ENCODE data around the gene GSTT2.
A peak's percentile ranks its signal among the peaks of the same experiment; 100 is the strongest.
"Not testable (repeated sequence)": the region's sequence is repeated elsewhere in the genome, so short reads cannot be mapped to it uniquely, and the experiment has no call there.

Gene GSTT2

GRCh38 chr22:23979557-23980240 lies at the start of gene GSTT2:
TSS of gene GSTT2 (plus strand) at chr22:23980134.
- DNase-seq, result not testable (repeated sequence)

- DNase-seq, result no peak
Observed at GRCh38 chr22:23938328-23939016, 41.5 kb upstream of the GSTT2 start.

DNA sequence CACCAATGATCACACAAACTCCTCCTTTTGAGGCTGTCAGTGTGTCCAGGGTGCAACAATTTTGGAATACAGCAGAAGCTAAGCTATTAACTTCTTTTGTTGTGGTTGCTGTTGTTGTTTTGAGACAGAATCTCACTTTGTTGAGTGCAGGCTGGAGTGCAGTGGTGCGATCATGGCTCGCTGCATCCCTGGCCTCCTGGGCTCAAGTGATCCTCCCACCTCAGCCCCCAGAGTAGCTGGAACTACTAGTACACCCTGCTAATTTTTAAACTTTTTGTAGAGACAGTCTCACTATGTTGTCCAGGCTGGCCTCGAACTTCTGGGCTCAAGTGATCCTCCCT lies 40.9 kb upstream of the GSTT2 start:
- DNase-seq, result no peak

DNA sequence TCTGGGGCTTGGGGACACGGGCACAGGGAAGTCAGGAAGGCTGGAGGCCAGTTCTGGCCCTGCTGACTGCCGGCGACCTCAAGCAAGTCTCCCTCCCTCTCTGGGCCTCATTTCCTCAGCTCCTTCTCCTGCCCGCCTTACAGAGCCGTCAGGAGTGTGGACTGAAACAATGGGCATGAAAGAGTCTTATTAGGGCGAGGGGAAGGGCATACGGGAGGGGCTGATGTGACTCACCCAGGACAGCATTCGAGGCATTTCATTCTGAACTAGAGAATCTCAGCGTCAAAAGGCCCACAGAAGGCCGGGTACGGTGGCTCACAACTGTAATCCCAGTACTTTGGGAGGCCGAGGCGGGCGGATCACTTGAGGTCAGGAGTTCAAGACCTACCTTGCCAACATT lies 39.8 kb upstream of the GSTT2 start:
- not testable (repeated sequence) for DNase-seq

DNA sequence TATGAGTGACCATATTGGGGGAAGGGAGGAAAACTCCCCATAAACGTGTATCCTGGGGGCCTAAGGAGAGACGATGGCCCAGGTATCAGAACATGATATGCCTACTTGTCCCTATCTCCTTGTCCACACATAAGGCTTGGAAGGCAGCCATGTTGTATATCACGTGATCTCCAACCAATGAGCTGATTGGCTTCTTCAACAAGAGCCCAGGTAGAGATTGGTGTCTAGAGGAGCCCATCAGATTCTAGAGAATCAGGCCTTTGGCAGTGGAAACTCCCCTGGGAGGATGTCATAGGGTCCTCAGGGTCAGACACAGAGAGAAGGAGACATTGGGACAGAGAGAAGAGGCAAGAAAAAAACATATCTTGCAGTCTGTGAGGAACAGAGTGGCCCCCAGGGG lies 32.5 kb upstream of the GSTT2 start:
- DNase-seq, result not testable (repeated sequence)

GRCh38 chr22:23949764-23950163 lies 30.2 kb upstream of the GSTT2 start:
- DNase-seq, result not testable (repeated sequence)

- not testable (repeated sequence) for DNase-seq
Observed at GRCh38 chr22:23951383-23951782, 28.6 kb upstream of the GSTT2 start.

GRCh38 chr22:23952794-23953405 lies 27.0 kb upstream of the GSTT2 start:
- not testable (repeated sequence) for DNase-seq

GRCh38 chr22:23953485-23953884 lies 26.4 kb upstream of the GSTT2 start:
- DNase-seq, result not testable (repeated sequence)

DNA sequence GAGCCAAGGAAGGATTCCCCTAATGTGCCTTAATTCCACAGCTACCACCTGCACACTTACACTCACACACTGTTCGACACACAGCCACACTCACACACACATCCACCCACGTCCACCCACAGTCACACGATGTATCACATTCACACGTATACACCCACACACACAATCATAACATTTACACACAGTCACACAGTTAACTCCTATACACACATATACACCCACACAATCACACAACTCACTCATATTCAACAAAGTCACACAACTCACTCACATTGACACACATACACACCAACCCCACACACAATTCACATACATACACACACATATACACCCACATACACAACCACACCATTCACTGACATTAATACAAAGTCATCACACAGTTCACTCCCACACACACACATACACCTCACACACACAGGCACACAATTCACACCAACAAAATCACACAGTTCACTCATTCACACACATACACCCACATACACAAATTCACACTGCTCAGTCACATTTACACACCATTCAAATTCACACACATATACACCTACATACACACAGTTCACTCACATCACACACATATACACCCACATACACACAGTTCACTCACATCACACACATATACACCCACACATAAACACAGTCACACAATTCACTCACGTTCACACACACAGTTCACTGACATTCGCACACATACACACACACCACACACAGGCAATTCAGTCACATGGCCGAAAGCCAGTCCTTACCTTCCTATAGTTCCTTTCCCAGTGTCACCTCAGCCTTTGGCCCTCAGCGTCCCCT lies 25.5 kb upstream of the GSTT2 start:
- DNase-seq, result not testable (repeated sequence)

DNA sequence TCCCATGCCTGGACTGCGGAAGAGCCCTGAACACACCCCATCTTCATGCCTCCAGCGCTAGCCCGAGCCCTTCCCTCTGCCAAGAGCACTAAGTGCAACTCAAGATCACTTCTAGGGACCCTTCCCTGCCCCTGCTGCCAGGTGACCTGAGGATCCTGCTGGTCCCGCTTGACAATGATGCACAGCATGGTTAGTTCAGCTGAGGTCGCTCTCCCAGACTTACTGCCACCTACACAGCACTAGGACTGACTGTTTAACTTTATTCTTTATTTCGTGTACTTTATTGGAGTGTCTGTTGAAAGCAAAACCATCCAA lies 25.0 kb upstream of the GSTT2 start:
- not testable (repeated sequence) for DNase-seq

GRCh38 chr22:23955886-23956285 lies 24.0 kb upstream of the GSTT2 start:
- DNase-seq, result not testable (repeated sequence)

- peak; percentile 86 for DNase-seq
Observed at GRCh38 chr22:23956301-23956900, 23.5 kb upstream of the GSTT2 start.

GRCh38 chr22:23961084-23961771 lies 18.7 kb upstream of the GSTT2 start, which contains the start of gene GSTT2B:
TSS of gene GSTT2B (minus strand) at chr22:23961195. CDS start at chr22:23961131, 64 bp downstream.
- not testable (repeated sequence) for DNase-seq

DNA sequence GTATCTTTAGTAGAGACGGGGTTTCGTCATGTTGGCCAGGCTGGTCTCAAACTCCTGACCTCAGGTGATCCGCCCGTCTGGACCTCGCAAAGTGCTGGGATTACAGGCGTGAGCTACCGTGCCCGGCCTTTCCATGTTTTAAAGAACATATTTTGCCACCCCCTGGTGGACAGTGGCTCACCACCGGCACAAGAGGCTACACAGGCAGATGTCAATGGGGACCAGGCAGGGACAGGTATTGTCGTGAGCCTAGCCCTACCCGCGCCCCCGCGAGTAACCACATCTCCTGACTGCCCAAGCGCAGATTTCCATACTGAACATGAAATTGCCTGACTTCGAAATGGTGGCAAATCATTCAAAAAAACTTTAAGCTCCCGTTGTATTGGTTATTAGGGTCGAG lies 13.8 kb upstream of the GSTT2 start:
- DNase-seq, result not testable (repeated sequence)

DNA sequence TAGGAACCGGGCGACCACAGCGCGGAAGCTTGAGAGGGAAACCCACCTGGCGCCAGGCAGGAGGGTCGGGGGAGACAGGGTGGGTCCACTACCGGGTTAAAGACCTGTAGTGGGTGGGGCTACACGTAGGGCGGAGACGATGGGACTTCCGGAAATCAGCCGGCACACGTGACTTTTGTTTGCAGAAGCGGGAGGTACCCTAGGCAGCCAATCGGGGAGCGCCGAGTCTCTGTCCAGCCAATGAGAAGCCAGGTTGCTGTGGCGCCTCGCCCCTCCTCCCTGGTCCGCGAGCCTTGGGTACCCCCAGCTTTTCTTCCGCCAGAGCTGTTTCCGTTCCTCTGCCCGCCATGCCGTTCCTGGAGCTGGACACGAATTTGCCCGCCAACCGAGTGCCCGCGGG lies 13.4 kb upstream of the GSTT2 start, which contains the start of gene DDTL:
Gene DDTL, plus strand, starts transcription at position 321 of the 400 bp plus-strand sequence. Its CDS starts 27 bp downstream, at position 348.
- DNase-seq, result not testable (repeated sequence)

DNA sequence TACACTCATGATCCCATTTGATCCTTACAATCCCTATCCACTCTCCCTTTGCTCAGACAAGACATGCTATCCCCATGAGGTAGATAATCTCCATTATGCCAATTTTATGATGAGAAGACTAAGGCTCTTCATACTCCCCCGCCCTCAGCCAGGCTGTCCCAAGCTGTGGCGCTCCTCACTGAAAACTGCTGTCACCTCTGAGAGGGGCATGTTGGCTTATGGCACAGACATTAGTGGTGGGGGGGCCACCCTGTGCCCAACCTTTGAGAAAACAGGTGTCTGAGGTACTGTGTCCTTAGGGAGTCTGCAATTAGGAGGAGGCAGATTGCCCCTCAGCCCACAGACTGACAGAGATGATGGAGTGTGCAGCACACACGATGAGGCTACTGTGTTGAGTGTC lies 10.9 kb upstream of the GSTT2 start:
- DNase-seq, result no peak

DNA sequence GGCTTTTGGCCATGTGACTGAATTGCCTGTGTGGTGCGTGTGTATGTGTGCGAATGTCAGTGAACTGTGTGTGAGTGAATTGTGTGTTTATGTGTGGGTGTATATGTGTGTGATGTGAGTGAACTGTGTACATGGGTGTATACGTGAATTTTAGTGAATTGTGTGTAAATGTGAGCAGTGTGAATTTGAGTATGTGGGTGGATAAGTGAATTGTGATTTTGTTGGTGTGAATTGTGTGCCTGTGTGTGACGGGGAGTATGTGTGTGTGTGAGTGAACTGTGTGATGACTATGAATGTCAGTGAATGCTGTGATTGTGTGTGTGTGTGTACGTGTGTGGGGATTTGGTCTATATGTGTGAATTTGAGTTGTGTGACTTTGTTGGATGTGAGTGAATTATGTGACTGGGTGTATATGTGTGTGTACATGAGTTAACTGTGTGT lies 9.7 kb upstream of the GSTT2 start:
- DNase-seq, result no peak

GRCh38 chr22:23970816-23971486 lies 9.0 kb upstream of the GSTT2 start:
- DNase-seq, result no peak

- not testable (repeated sequence) for DNase-seq
Observed at GRCh38 chr22:23971927-23972326, 8.0 kb upstream of the GSTT2 start.

- DNase-seq, result not testable (repeated sequence)
Observed at GRCh38 chr22:23974345-23974744, 5.6 kb upstream of the GSTT2 start, which contains the start of gene DDT. TSS of gene DDT (minus strand) at chr22:23974441. CDS start at chr22:23974414, 27 bp downstream.

Measured in CD4-positive, alpha-beta T cell treated with Interleukin-17A for 1 hour (primary cell).